Breast epithelium (tissue), 4 donors: ENCODE data around the gene SLC6A11. TPM values are rescaled to one million over a fixed set of nuclear protein-coding genes. Genes with fewer than 3 reads are reported as not detected.

Experiments used
- DNase-seq, 2 donors: peaks; one replicate each; pipeline ENCODE4 v3.0.0-alpha.2; 2019; ENCODE audit warnings: low spot score in 2 of 2
- H3K27ac ChIP-seq, 2 donors: fragments of 200-600 bp; sonication (generic) in 1 of 2; one replicate each; pipeline ENCODE4 v1.5.1; 2016 to 2019; ENCODE audit warnings: mild to moderate bottlenecking in 1 of 2
- H3K27me3 ChIP-seq, 2 donors: fragments of 200-600 bp; sonication (generic) in 1 of 2; one replicate each; pipeline versions ENCODE4 v1.5.1 to v1.6.0; 2017 to 2019; ENCODE audit warnings: control low read depth in 1 of 2, mild to moderate bottlenecking in 1 of 2
- H3K36me3 ChIP-seq: fragments of 200-600 bp; one replicate; pipeline ENCODE4 v1.5.1; 2019
- H3K4me1 ChIP-seq, 2 donors: fragments of 200-600 bp; sonication (generic); one replicate each; pipeline ENCODE4 v1.5.1; 2016 to 2019; ENCODE audit warnings: control low read depth in 1 of 2
- H3K4me3 ChIP-seq, 3 donors: fragments of 200-600 bp; sonication (generic); 1 replicate in 2 of 3; 2 replicates in 1 of 3; pipeline ENCODE4 v1.5.1; 2016 to 2019; ENCODE audit warnings: mild to moderate bottlenecking in 3 of 3, moderate library complexity in 2 of 3
- H3K9me3 ChIP-seq, 2 donors: fragments of 200-600 bp; sonication (generic) in 1 of 2; one replicate each; pipeline ENCODE4 v1.5.1; 2016 to 2019; ENCODE audit warnings: control low read depth in 1 of 2
- CTCF ChIP-seq, 3 donors: fragments of 450-650 bp; IDR thresholded peaks; one replicate each; pipeline ENCODE4 v1.5.1; 2016 to 2017; ENCODE audit warnings: antibody characterized with exemption in 3 of 3, mild to moderate bottlenecking in 3 of 3, moderate library complexity in 3 of 3
- POLR2A ChIP-seq: fragments of 450-650 bp; IDR thresholded peaks from one replicate; pipeline ENCODE4 v1.6.1; 2016; ENCODE audit warnings: antibody characterized with exemption, mild to moderate bottlenecking, moderate library complexity
- POLR2AphosphoS5 ChIP-seq, 3 donors: sonication (generic); formaldehyde crosslinking; IDR thresholded peaks; one replicate each; pipeline ENCODE4 v1.6.1; 2017; ENCODE audit warnings: antibody characterized with exemption in 3 of 3
- intact Hi-C: fragments of 100-400 bp; cut with DNase I; formaldehyde crosslinking; loops from one replicate; pipeline ENCODE4 v1.15.1; 2023; ENCODE audit warnings: low total_unique reads
- total RNA-seq, 3 donors: library from RNA; depleted of rRNA; stranded (reverse); fragments of >200 nt; gene quantifications; one replicate each; pipeline ENCODE4 v1.1.0, GENCODE V29; 2016

SLC6A11 gene
- total RNA-seq, 3 donors from 2014 or later = under 0.01 to 0.15 TPM; not detected in 1

- no peak for TF ChIP-seq POLR2AphosphoS5 (IDR thresholded peaks at IDR 0.05)
- TF ChIP-seq CTCF (IDR thresholded peaks at IDR 0.05) = no peak
- TF ChIP-seq POLR2A = no peak
- Histone ChIP-seq H3K9me3 (no peaks in the 10 kb centered on the region), H3K27me3 (peaks cover 0 to 9% of the 10 kb centered on the region in 2 donors), H3K27ac (no peak overlapping the region), H3K4me1 (peaks cover 0 to 4% of the 10 kb centered on the region in 2 donors), H3K4me3 (no peak overlapping the region), H3K36me3 (no peaks in the 10 kb centered on the region)
- intact Hi-C loops = no loop called here
- no peak for DNase-seq
These were observed 1.4 kb upstream of the SLC6A11 start for GRCh38 chr3:10814623-10815022.

- Histone ChIP-seq H3K9me3 (no peaks in the 10 kb centered on the region), H3K36me3 (no peaks in the 10 kb centered on the region), H3K4me1 (peaks cover 0 to 4% of the 10 kb centered on the region in 2 donors), H3K27ac (no peak overlapping the region), H3K4me3 (peak overlapping the region in 2 of 3 donors; percentile 52 to 67), H3K27me3 (peaks cover 0 to 9% of the 10 kb centered on the region in 2 donors)
- no peak for DNase-seq
- TF ChIP-seq POLR2A = no peak
- TF ChIP-seq POLR2AphosphoS5 (IDR thresholded peaks at IDR 0.05) = no peak
- no peak for TF ChIP-seq CTCF (IDR thresholded peaks at IDR 0.05)
- intact Hi-C loops = no loop called here
These were observed 541 bp upstream of the SLC6A11 start for GRCh38 chr3:10815487-10815886.

- DNase-seq = no peak
- Histone ChIP-seq H3K27ac (no peak overlapping the region), H3K4me3 (peak overlapping the region in 2 of 3 donors; percentile 52 to 67), H3K36me3 (no peaks in the 10 kb centered on the region), H3K9me3 (no peaks in the 10 kb centered on the region), H3K27me3 (peaks cover 0 to 9% of the 10 kb centered on the region in 2 donors), H3K4me1 (peaks cover 0 to 4% of the 10 kb centered on the region in 2 donors)
- intact Hi-C loops = no loop called here
- TF ChIP-seq POLR2A (no peak), CTCF (IDR thresholded peaks at IDR 0.05) (no peak), POLR2AphosphoS5 (IDR thresholded peaks at IDR 0.05) (no peak)
These were observed 830 bp downstream of the SLC6A11 start for GRCh38 chr3:10816863-10817253.

- H3K27me3 ChIP-seq = peaks cover 0 to 9% of the 10 kb centered on the region in 2 donors
- H3K36me3 ChIP-seq = no peaks in the 10 kb centered on the region
- intact Hi-C loops = no loop called here
- no peak overlapping the region for H3K4me3 ChIP-seq
- TF ChIP-seq POLR2A (no peak), CTCF (IDR thresholded peaks at IDR 0.05) (no peak), POLR2AphosphoS5 (IDR thresholded peaks at IDR 0.05) (no peak)
- H3K27ac ChIP-seq = no peak overlapping the region
- H3K4me1 ChIP-seq = peaks cover 0 to 4% of the 10 kb centered on the region in 2 donors
- DNase-seq = no peak
- H3K9me3 ChIP-seq = no peaks in the 10 kb centered on the region
These were observed 1.5 kb downstream of the SLC6A11 start for GRCh38 chr3:10817506-10817905.

- no peak for DNase-seq
- H3K27ac ChIP-seq = no peak overlapping the region
- no peaks in the 10 kb centered on the region for H3K36me3 ChIP-seq
- no peaks in the 10 kb centered on the region for H3K9me3 ChIP-seq
- H3K4me1 ChIP-seq = no peaks in the 10 kb centered on the region
- TF ChIP-seq POLR2AphosphoS5 (IDR thresholded peaks at IDR 0.05) (no peak), CTCF (IDR thresholded peaks at IDR 0.05) (no peak), POLR2A (no peak)
- H3K4me3 ChIP-seq = no peak overlapping the region
- no peaks in the 10 kb centered on the region for H3K27me3 ChIP-seq
- intact Hi-C loops = no loop called here
These were observed 6.0 kb downstream of the SLC6A11 start for GRCh38 chr3:10822055-10822454.
